ENCODE measurements around the gene ATG12. TPM values are rescaled to one million over a fixed set of nuclear protein-coding genes. Genes with fewer than 3 reads are reported as not detected.

ATG12 gene
- total and polyA plus RNA-seq, 4 donors: 14.8 to 43.1 (median 24.1) TPM

- Histone ChIP-seq H3K9me3 (ENCODE audit: control insufficient read depth in 4 of 4, low read length in 3 of 4) (no peaks in the 10 kb centered on the region), H3K27me3 (ENCODE audit: control insufficient read depth in 4 of 4, insufficient read depth in 4 of 4, low read length in 3 of 4) (no peaks in the 10 kb centered on the region), H3K9ac (ENCODE audit: low read depth in 1 of 2, low read length in 2 of 2) (no peak overlapping the region), H3K4me1 (ENCODE audit: control insufficient read depth in 4 of 4, insufficient read depth in 4 of 4, low read length in 3 of 4) (no peaks in the 10 kb centered on the region), H3K36me3 (ENCODE audit: control insufficient read depth in 4 of 4, insufficient read depth in 3 of 4, low read depth in 1 of 4, low read length in 3 of 4) (peaks cover 0 to 10% (median 5%) of the 10 kb centered on the region in 4 donors), H3K27ac (ENCODE audit: low read depth in 1 of 2, low read length in 2 of 2) (no peak overlapping the region), H3K4me3 (ENCODE audit: low read depth in 1 of 3, low read length in 3 of 3) (no peak overlapping the region)
- TF ChIP-seq REST (IDR thresholded peaks at IDR 0.05): no peak
- no peak for TF ChIP-seq ATF3 (IDR thresholded peaks at IDR 0.05)
- TF ChIP-seq ZBTB33 (IDR thresholded peaks at IDR 0.05): no peak
- TF ChIP-seq RXRA (IDR thresholded peaks at IDR 0.05): no peak
- TF ChIP-seq TAF1 (conservative IDR thresholded peaks at IDR 0.05): no peak
- TF ChIP-seq MAX (IDR thresholded peaks at IDR 0.05): no peak
- WGBS: 97% methylated on average over 1 of the region's 1 CpG
- no peak for DNase-seq (ENCODE audit: low spot score)
Observed at GRCh38 chr5:115873392-115873791, 32.0 kb upstream of the ATG12 start.

- no peak overlapping the region for H3K27ac ChIP-seq (ENCODE audit: low read depth in 1 of 2, low read length in 2 of 2)
- H3K9ac ChIP-seq (ENCODE audit: low read depth in 1 of 2, low read length in 2 of 2): no peak overlapping the region
- H3K4me3 ChIP-seq (ENCODE audit: low read depth in 1 of 3, low read length in 3 of 3): no peak overlapping the region
- no peaks in the 10 kb centered on the region for H3K27me3 ChIP-seq (ENCODE audit: control insufficient read depth in 4 of 4, insufficient read depth in 4 of 4, low read length in 3 of 4)
- peaks cover 0 to 10% (median 5%) of the 10 kb centered on the region in 4 donors for H3K36me3 ChIP-seq (ENCODE audit: control insufficient read depth in 4 of 4, insufficient read depth in 3 of 4, low read depth in 1 of 4, low read length in 3 of 4)
- 97% methylated on average over 2 of the region's 2 CpGs for WGBS
- TF ChIP-seq GABPA (IDR thresholded peaks at IDR 0.05 in 1 of 2, conservative IDR thresholded peaks at IDR 0.05 in 1 of 2) (no peak), RXRA (IDR thresholded peaks at IDR 0.05) (no peak), ZBTB33 (IDR thresholded peaks at IDR 0.05) (no peak), YY1 (IDR thresholded peaks at IDR 0.05) (no peak), NR2F2 (IDR thresholded peaks at IDR 0.05) (no peak), FOXA1 (IDR thresholded peaks at IDR 0.05) (no peak)
- no peaks in the 10 kb centered on the region for H3K9me3 ChIP-seq (ENCODE audit: control insufficient read depth in 4 of 4, low read length in 3 of 4)
- no peaks in the 10 kb centered on the region for H3K4me1 ChIP-seq (ENCODE audit: control insufficient read depth in 4 of 4, insufficient read depth in 4 of 4, low read length in 3 of 4)
- no peak for DNase-seq (ENCODE audit: low spot score)
Observed at GRCh38 chr5:115872447-115872846, 31.1 kb upstream of the ATG12 start.

All from liver (tissue), 9 donors.